ENCODE measurements around the gene SLC17A6.

- TF ChIP-seq, protein P1, sequence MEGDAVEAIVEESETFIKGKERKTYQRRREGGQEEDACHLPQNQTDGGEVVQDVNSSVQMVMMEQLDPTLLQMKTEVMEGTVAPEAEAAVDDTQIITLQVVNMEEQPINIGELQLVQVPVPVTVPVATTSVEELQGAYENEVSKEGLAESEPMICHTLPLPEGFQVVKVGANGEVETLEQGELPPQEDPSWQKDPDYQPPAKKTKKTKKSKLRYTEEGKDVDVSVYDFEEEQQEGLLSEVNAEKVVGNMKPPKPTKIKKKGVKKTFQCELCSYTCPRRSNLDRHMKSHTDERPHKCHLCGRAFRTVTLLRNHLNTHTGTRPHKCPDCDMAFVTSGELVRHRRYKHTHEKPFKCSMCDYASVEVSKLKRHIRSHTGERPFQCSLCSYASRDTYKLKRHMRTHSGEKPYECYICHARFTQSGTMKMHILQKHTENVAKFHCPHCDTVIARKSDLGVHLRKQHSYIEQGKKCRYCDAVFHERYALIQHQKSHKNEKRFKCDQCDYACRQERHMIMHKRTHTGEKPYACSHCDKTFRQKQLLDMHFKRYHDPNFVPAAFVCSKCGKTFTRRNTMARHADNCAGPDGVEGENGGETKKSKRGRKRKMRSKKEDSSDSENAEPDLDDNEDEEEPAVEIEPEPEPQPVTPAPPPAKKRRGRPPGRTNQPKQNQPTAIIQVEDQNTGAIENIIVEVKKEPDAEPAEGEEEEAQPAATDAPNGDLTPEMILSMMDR (conservative IDR thresholded peaks at IDR 0.05; ENCODE audit: low read length): no peak
- no peak for TF ChIP-seq EZH2phosphoT487 (IDR thresholded peaks at IDR 0.05; ENCODE audit: borderline replicate concordance, low read depth, low read length)
These were observed 88.7 kb downstream of the SLC17A6 start for GRCh38 chr11:22426915-22427314.
